AG09319 (cell line): ENCODE measurements around the gene STK38L.

Experiments used
- DNase-seq: peaks from one replicate; pipeline ENCODE4 v3.0.0-alpha.2; 2010; ENCODE audit warnings: low read depth; ENCODE audit errors: extremely low read depth
- TF ChIP-seq, protein P1 (sequence below): IDR thresholded peaks from 2 replicates; pipeline ENCODE4 v1.5.1; 2011; ENCODE audit warnings: low read depth, mild to moderate bottlenecking, inconsistent platforms, low read length, moderate library complexity

Gene STK38L

DNA sequence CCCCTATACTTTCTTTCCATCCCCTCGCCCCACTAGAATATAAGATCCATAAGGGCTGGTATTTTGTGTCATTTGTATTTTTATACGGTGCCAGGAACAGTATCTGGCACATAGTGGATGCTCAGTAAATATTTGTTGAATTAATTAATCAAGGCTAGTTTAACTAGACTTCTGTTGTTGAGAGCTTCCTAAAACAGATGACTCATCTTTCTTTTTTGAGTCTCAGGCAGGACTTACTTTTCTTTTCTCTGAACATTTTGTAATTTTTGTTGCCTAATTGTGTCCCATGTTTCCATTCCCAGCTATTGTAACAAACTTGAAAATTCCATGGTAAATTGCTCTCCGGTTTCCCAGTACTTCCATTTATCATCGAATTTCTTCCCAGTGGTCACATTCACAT, 16.7 kb downstream of the STK38L start:
- DNase-seq: no peak
- TF ChIP-seq, protein P1, sequence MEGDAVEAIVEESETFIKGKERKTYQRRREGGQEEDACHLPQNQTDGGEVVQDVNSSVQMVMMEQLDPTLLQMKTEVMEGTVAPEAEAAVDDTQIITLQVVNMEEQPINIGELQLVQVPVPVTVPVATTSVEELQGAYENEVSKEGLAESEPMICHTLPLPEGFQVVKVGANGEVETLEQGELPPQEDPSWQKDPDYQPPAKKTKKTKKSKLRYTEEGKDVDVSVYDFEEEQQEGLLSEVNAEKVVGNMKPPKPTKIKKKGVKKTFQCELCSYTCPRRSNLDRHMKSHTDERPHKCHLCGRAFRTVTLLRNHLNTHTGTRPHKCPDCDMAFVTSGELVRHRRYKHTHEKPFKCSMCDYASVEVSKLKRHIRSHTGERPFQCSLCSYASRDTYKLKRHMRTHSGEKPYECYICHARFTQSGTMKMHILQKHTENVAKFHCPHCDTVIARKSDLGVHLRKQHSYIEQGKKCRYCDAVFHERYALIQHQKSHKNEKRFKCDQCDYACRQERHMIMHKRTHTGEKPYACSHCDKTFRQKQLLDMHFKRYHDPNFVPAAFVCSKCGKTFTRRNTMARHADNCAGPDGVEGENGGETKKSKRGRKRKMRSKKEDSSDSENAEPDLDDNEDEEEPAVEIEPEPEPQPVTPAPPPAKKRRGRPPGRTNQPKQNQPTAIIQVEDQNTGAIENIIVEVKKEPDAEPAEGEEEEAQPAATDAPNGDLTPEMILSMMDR: no peak

DNA sequence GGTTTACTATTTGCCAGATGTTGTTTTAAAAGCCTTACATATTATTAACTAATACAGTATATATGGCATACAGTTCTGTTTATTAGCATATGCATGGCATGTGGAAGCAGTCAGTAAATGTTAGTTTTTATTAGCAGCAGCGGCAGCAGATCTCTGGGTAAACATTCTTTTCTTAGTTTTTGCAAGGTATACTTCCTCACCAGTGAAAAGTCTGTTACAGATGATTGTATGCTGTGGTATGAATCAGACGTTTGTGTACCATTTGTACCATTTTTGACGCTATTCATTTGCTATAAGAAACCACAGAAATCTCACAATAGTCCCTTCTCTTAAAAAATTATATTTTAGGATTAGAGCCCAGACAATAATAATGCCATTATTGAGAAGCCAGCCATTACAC, 17.8 kb downstream of the STK38L start:
- TF ChIP-seq, protein P1: no peak
- DNase-seq: no peak

- TF ChIP-seq, protein P1: no peak
- no peak for DNase-seq
These were observed 26.1 kb downstream of the STK38L start for GRCh38 chr12:27270148-27270547.

DNA sequence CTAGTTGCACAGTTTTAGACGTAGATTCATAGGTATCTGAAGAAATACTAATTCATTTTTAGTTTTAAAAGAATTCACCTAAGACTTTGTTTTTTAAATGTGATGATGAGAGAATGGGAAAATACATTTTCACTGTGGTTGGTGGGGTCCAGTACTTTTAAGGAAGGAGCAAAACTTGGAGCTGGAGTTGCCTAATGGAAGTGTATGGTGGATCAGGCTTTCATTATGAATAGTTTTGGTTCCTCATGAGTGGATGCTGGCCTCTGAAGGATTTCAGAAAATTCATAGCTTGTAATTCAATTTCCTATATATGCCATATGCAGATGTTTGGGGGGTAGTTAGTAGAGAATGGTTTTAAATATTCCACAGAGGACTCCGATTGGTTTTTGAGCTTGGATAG, 27.1 kb downstream of the STK38L start:
- TF ChIP-seq, protein P1: no peak
- no peak for DNase-seq

GRCh38 chr12:27272373-27273028, 28.4 kb downstream of the STK38L start:
- TF ChIP-seq, protein P1: no peak
- DNase-seq: no peak

DNA sequence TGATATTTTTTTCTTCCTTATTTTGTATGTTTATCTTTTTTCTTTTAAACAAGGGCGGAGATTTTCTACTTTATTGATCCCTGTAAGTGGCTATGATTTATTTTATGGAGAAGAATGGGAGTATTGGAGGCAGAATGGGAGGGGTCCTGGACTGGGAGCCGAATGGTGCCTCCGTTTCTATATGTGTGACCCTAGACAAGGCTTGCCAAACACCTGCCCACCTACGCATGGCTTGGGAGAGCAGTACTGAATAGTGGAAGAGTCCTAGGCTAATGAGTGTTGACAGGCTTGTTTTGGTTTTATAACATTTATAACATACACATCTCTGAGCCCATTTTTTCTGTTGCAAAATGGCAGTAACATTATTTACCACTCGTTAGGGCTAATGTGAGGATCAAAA, 29.0 kb downstream of the STK38L start:
- no peak for DNase-seq
- TF ChIP-seq, protein P1: no peak

GRCh38 chr12:27274706-27275105, 30.6 kb downstream of the STK38L start:
- TF ChIP-seq, protein P1: no peak
- DNase-seq: no peak
